ENCODE results near the gene THADA.
A peak's percentile ranks its signal among the peaks of the same experiment; 100 is the strongest.

Gene THADA

GRCh38 chr2:43507137-43507536 lies 88.7 kb downstream of the THADA start:
- no peak for FAIRE-seq

- FAIRE-seq, result no peak
Measured at GRCh38 chr2:43495727-43496126, 100.1 kb downstream of the THADA start.

GRCh38 chr2:43493954-43494353 lies 101.9 kb downstream of the THADA start:
- FAIRE-seq, result no peak

- no peak for FAIRE-seq
Measured at GRCh38 chr2:43491065-43491639, 104.7 kb downstream of the THADA start.

- FAIRE-seq, result no peak
Measured at GRCh38 chr2:43490252-43490786, 105.5 kb downstream of the THADA start.

GRCh38 chr2:43488737-43489136 lies 107.1 kb downstream of the THADA start:
- FAIRE-seq, result no peak

- FAIRE-seq, result no peak
Measured at GRCh38 chr2:43486603-43487002, 109.2 kb downstream of the THADA start.

- peak; percentile 98 for FAIRE-seq
Measured at GRCh38 chr2:43484323-43484930, 111.4 kb downstream of the THADA start.

GRCh38 chr2:43482961-43483360 lies 112.9 kb downstream of the THADA start:
- no peak for FAIRE-seq

GRCh38 chr2:43481927-43482542 lies 113.8 kb downstream of the THADA start:
- peak; percentile 3 for FAIRE-seq

- FAIRE-seq, result no peak
Measured at GRCh38 chr2:43480874-43481273, 115.0 kb downstream of the THADA start.

- FAIRE-seq, result no peak
Measured at GRCh38 chr2:43478412-43479086, 117.3 kb downstream of the THADA start.

GRCh38 chr2:43475922-43476321 lies 119.9 kb downstream of the THADA start:
- FAIRE-seq, result no peak

GRCh38 chr2:43475137-43475846 lies 120.5 kb downstream of the THADA start:
- FAIRE-seq, result no peak

- no peak for FAIRE-seq
Measured at GRCh38 chr2:43474273-43474672, 121.6 kb downstream of the THADA start.

- no peak for FAIRE-seq
Measured at GRCh38 chr2:43473767-43474166, 122.1 kb downstream of the THADA start.

GRCh38 chr2:43472527-43473194 lies 123.2 kb downstream of the THADA start:
- peak; percentile 17 for FAIRE-seq

- no peak for FAIRE-seq
Measured at GRCh38 chr2:43469713-43470112, 126.1 kb downstream of the THADA start.

- no peak for FAIRE-seq
Measured at GRCh38 chr2:43469094-43469493, 126.7 kb downstream of the THADA start.

- no peak for FAIRE-seq
Measured at GRCh38 chr2:43467891-43468290, 127.9 kb downstream of the THADA start.

GRCh38 chr2:43465234-43465633 lies 130.6 kb downstream of the THADA start:
- no peak for FAIRE-seq

- FAIRE-seq, result no peak
Measured at GRCh38 chr2:43464590-43464989, 131.2 kb downstream of the THADA start.
